Esophagus muscularis mucosa (tissue), 3 donors: Measurements from ENCODE around the gene MYCBPAP.

Experiments
- POLR2A ChIP-seq: fragments of 450-650 bp; IDR thresholded peaks from one replicate; pipeline ENCODE4 v1.6.1; 2017; ENCODE audit warnings: antibody characterized with exemption, moderate library complexity, mild to moderate bottlenecking, low read depth
- TF ChIP-seq, protein P1 (sequence below), 3 experiments: fragments of 200-600 bp in 2 of 3; fragments of 450-650 bp in 1 of 3; sonication (generic) in 2 of 3; IDR thresholded peaks; one replicate each; pipeline ENCODE4 v1.5.1; 2017 to 2019; ENCODE audit warnings: antibody characterized with exemption in 3 of 3, mild to moderate bottlenecking in 2 of 3, moderate library complexity in 1 of 3

DNA sequence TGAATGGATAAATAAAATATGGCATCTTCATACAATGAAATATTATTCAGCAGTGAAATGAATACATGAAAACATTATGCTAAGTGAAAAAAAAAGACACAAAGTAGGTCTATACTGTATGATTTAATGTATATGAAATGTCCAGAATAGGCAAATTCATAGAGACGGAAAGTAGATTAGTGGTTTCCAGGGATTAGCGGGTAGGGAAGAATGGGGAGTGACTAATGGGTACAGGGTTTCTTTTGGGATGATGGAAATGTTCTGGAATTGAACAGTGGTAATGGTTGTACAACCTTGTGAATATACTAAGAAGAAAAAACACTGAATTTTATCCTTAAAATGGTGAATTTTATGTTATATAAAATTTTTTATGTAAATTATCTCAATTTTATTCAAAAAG lies 8.5 kb upstream of the MYCBPAP start:
- no peak for TF ChIP-seq POLR2A
- TF ChIP-seq, protein P1, sequence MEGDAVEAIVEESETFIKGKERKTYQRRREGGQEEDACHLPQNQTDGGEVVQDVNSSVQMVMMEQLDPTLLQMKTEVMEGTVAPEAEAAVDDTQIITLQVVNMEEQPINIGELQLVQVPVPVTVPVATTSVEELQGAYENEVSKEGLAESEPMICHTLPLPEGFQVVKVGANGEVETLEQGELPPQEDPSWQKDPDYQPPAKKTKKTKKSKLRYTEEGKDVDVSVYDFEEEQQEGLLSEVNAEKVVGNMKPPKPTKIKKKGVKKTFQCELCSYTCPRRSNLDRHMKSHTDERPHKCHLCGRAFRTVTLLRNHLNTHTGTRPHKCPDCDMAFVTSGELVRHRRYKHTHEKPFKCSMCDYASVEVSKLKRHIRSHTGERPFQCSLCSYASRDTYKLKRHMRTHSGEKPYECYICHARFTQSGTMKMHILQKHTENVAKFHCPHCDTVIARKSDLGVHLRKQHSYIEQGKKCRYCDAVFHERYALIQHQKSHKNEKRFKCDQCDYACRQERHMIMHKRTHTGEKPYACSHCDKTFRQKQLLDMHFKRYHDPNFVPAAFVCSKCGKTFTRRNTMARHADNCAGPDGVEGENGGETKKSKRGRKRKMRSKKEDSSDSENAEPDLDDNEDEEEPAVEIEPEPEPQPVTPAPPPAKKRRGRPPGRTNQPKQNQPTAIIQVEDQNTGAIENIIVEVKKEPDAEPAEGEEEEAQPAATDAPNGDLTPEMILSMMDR (IDR thresholded peaks at IDR 0.05): no peak
